Prostate gland (tissue), 2 donors: ENCODE results near the gene GSX2. TPM values are rescaled to one million over a fixed set of nuclear protein-coding genes. Genes with fewer than 3 reads are reported as not detected.
"Not testable (repeated sequence)": the region's sequence is repeated elsewhere in the genome, so short reads cannot be mapped to it uniquely, and the experiment has no call there.

Experiments used
- DNase-seq: peaks from one replicate; pipeline ENCODE4 v3.0.0-alpha.2; 2019; ENCODE audit warnings: low spot score
- H3K27ac ChIP-seq, 2 donors: fragments of 200-600 bp; sonication (generic); 2 replicates each; pipeline ENCODE4 v1.5.1; 2017 to 2019
- H3K27me3 ChIP-seq: fragments of 200-600 bp; sonication (generic); replicated peaks from 2 replicates; pipeline ENCODE4 v1.5.1; 2019; ENCODE audit not compliant: insufficient read depth
- H3K36me3 ChIP-seq, 2 donors: fragments of 200-600 bp; sonication (generic); 1 replicate in 1 of 2; 2 replicates in 1 of 2; pipeline versions ENCODE4 v1.5.1 to v1.8.1; 2017 to 2019
- H3K4me1 ChIP-seq: fragments of 200-600 bp; sonication (generic); replicated peaks from 2 replicates; pipeline ENCODE4 v1.5.1; 2019
- H3K4me3 ChIP-seq, 2 donors: fragments of 200-600 bp; sonication (generic); 2 replicates each; pipeline ENCODE4 v1.5.1; 2017 to 2019
- H3K9me3 ChIP-seq: fragments of 200-600 bp; sonication (generic); 2 replicates; pipeline ENCODE4 v1.5.1; 2017
- CTCF ChIP-seq, 4 experiments: fragments of 200-600 bp in 2 of 4; fragments of 450-650 bp in 2 of 4; sonication (generic) in 2 of 4; IDR thresholded peaks; 1 replicate in 3 of 4; 2 replicates in 1 of 4; pipeline ENCODE4 v1.5.1; 2016 to 2019; ENCODE audit warnings: antibody characterized with exemption in 4 of 4, mild to moderate bottlenecking in 2 of 4, moderate library complexity in 2 of 4
- POLR2A ChIP-seq: fragments of 450-650 bp; IDR thresholded peaks from one replicate; pipeline ENCODE4 v1.6.1; 2016; ENCODE audit warnings: antibody characterized with exemption, mild to moderate bottlenecking
- POLR2AphosphoS5 ChIP-seq: sonication (generic); formaldehyde crosslinking; IDR thresholded peaks from one replicate; pipeline ENCODE4 v1.6.1; 2017; ENCODE audit warnings: antibody characterized with exemption
- WGBS: methylation state at CpG from one replicate; pipeline ENCODE4 v1.1.5; 2018; 5-methylcytosine and 5-hydroxymethylcytosine counted together
- intact Hi-C: fragments of 100-400 bp; cut with DNase I; formaldehyde crosslinking; loops from one replicate; pipeline ENCODE4 v1.14.2; 2022
- total RNA-seq, 2 donors: library from RNA; depleted of rRNA; stranded (reverse); fragments of >200 nt; gene quantifications; one replicate each; pipeline ENCODE4 v1.1.0, GENCODE V29; 2016

The GSX2 gene
- total RNA-seq, 2 donors from 2014 or later, result not detected

DNA sequence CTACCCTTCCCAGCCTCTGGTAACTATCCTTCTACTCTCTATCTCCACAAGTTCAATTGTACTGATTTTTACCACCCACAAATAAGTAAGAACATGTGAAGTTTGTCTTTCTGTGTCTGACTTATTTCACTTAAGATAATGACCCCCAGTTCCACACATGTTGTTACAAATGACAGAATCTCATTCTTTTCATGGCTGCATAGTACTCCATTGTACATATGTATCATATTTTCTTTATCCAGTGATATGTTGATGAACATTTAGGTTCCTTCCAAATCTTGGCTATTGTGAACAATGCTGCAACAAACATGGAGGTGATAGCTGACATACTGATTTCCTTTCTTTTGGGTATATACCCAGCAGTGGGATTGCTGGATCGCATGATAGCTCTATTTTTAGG is 27.7 kb downstream of the GSX2 start:
- WGBS, result 95% methylated on average over 1 of the region's 1 CpG
- no peak for TF ChIP-seq CTCF (IDR thresholded peaks at IDR 0.05)
- TF ChIP-seq POLR2AphosphoS5, result no peak
- TF ChIP-seq POLR2A, result no peak
- H3K4me3 ChIP-seq, result no peak overlapping the region
- H3K27ac ChIP-seq, result no peak overlapping the region
- H3K27me3 ChIP-seq, result no peaks in the 10 kb centered on the region
- no peak for DNase-seq
- H3K9me3 ChIP-seq, result no peaks in the 10 kb centered on the region
- H3K36me3 ChIP-seq, result no peaks in the 10 kb centered on the region
- intact Hi-C loops, result no loop called here
- H3K4me1 ChIP-seq, result no peaks in the 10 kb centered on the region

DNA sequence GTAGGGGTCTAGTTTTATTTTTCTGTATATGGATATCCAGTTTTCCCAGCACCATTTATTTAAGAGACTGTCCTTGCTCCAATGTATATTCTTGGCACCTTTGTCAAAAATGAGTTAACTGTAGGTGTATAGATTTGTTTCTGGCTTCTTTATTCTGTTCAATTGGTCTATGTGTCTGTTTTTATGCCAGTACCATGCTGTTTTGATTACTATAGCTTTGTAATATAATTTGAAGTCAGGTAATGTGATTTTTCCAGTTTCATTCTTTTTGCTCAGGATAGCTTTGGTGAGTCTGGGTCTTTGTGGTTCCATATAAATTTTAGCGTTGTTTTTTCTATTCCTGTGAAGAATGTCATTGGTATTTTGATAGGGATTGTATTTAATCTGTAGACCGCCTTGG is 28.7 kb downstream of the GSX2 start:
- H3K27ac ChIP-seq, intact Hi-C loops, H3K4me1 ChIP-seq, H3K9me3 ChIP-seq, H3K27me3 ChIP-seq, H3K36me3 ChIP-seq, DNase-seq, H3K4me3 ChIP-seq: not testable (repeated sequence)
- 100% methylated on average over 2 of the region's 2 CpGs for WGBS

DNA sequence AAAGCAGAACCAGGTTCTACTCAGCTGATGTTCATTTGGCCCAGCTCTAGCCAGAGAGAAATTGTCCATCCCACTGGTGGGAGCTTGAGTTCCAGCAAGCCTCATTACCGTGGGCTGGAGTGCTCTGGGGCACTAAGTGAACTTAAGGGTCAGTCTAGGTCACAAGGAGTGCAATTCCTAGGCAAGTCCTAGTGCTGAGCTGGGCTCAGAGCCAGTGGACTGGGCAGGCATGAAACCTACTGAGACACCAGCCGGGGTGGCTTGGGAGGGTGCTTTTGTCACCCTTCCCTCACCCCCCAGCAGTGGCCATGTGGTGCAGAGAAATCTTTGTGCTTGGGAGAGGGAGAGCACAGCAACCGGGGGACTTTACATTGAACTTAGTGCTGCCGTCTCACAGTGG is 39.4 kb downstream of the GSX2 start:
- Histone ChIP-seq H3K27ac (no peak overlapping the region), H3K9me3 (no peaks in the 10 kb centered on the region), H3K4me1 (no peaks in the 10 kb centered on the region), H3K27me3 (no peaks in the 10 kb centered on the region), H3K36me3 (no peaks in the 10 kb centered on the region), H3K4me3 (no peak overlapping the region)
- intact Hi-C loops, result no loop called here
- DNase-seq, result no peak
- TF ChIP-seq CTCF (IDR thresholded peaks at IDR 0.05) (no peak), POLR2A (no peak), POLR2AphosphoS5 (no peak)
- WGBS, result 74% methylated on average over 4 of the region's 4 CpGs

GRCh38 chr4:54140287-54140686 is 40.3 kb downstream of the GSX2 start:
- no peaks in the 10 kb centered on the region for H3K27me3 ChIP-seq
- H3K27ac ChIP-seq, result no peak overlapping the region
- no peaks in the 10 kb centered on the region for H3K9me3 ChIP-seq
- no peak overlapping the region for H3K4me3 ChIP-seq
- H3K4me1 ChIP-seq, result no peaks in the 10 kb centered on the region
- 85% methylated on average over 1 of the region's 1 CpG for WGBS
- no peak for DNase-seq
- TF ChIP-seq CTCF (IDR thresholded peaks at IDR 0.05) (no peak), POLR2A (no peak), POLR2AphosphoS5 (no peak)
- no peaks in the 10 kb centered on the region for H3K36me3 ChIP-seq
- intact Hi-C loops, result no loop called here

DNA sequence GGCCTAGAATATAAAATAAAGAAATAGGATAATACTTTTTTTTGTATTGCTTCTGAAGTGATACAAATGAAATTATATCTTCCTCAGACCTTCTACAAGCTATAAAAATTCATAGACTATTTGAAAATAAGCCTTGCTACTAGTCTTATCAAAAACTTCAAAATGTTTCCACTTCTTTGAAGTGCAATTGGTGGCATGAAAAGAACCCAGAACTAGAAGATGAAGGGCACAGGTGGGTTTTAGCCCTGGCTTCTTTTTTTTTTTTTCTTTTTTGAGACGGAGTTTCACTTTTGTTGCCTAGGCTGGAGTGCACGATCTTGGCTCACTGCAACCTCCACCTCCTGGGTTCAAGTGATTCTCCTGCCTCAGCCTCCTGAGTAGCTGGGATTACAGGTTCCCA is 44.2 kb downstream of the GSX2 start:
- WGBS, result 83% methylated on average over 2 of the region's 2 CpGs
- no peak overlapping the region for H3K4me3 ChIP-seq
- no peaks in the 10 kb centered on the region for H3K4me1 ChIP-seq
- H3K27ac ChIP-seq, result no peak overlapping the region
- no peak for DNase-seq
- no peaks in the 10 kb centered on the region for H3K9me3 ChIP-seq
- no peak for TF ChIP-seq POLR2A
- no peak for TF ChIP-seq POLR2AphosphoS5
- TF ChIP-seq CTCF (IDR thresholded peaks at IDR 0.05), result no peak
- intact Hi-C loops, result no loop called here
- no peaks in the 10 kb centered on the region for H3K36me3 ChIP-seq
- no peaks in the 10 kb centered on the region for H3K27me3 ChIP-seq
